Fibroblast of lung (primary cell): ENCODE data around the gene TAPT1. TPM values are rescaled to one million over a fixed set of nuclear protein-coding genes. Genes with fewer than 3 reads are reported as not detected.
A peak's percentile ranks its signal among the peaks of the same experiment; 100 is the strongest.

Source experiments
- DNase-seq, 2 donors: peaks; one replicate each; pipeline versions ENCODE4 v3.0.0 to v3.0.0-alpha.2; 2010; ENCODE audit warnings: low read depth in 2 of 2
- H2AFZ ChIP-seq: 2 replicates; pipeline ENCODE4 v1.5.1; 2012; ENCODE audit warnings: low read length, control low read depth, inconsistent platforms
- H3K27ac ChIP-seq: 2 replicates; pipeline ENCODE4 v1.5.1; 2011; ENCODE audit warnings: low read length, control low read depth; ENCODE audit not compliant: insufficient read depth
- H3K27me3 ChIP-seq: 2 replicates; pipeline ENCODE4 v1.5.1; 2011; ENCODE audit warnings: mild to moderate bottlenecking, low read length; ENCODE audit not compliant: control insufficient read depth, insufficient read depth
- H3K36me3 ChIP-seq: 2 replicates; pipeline ENCODE4 v1.5.1; 2011; ENCODE audit warnings: low read length; ENCODE audit not compliant: control insufficient read depth, insufficient read depth
- H3K4me1 ChIP-seq: 2 replicates; pipeline ENCODE4 v1.5.1; 2011; ENCODE audit warnings: low read length; ENCODE audit not compliant: control insufficient read depth, insufficient read depth; ENCODE audit errors: extremely low read depth
- H3K4me2 ChIP-seq: 2 replicates; pipeline ENCODE4 v1.5.1; 2011; ENCODE audit warnings: low read length, control low read depth; ENCODE audit not compliant: insufficient read depth; ENCODE audit errors: extremely low read depth
- H3K4me3 ChIP-seq, 4 experiments: fragments of 200-600 bp in 1 of 4; sonication (generic) in 1 of 4; replicated peaks in 1 of 4; 2 replicates each; pipeline ENCODE4 v1.5.1; 2011 to 2016; ENCODE audit warnings: low read length in 4 of 4, low read depth in 3 of 4, mild to moderate bottlenecking in 3 of 4, control low read depth in 2 of 4, inconsistent platforms in 1 of 4, mixed read lengths in 1 of 4; ENCODE audit not compliant: insufficient read depth in 1 of 4; ENCODE audit errors: control extremely low read depth in 1 of 4
- H3K79me2 ChIP-seq: 2 replicates; pipeline ENCODE4 v1.5.1; 2012; ENCODE audit warnings: mild to moderate bottlenecking, low read length, inconsistent platforms; ENCODE audit not compliant: control insufficient read depth, insufficient read depth
- H3K9ac ChIP-seq: 2 replicates; pipeline ENCODE4 v1.5.1; 2011; ENCODE audit warnings: mild to moderate bottlenecking, low read length, control low read depth; ENCODE audit not compliant: insufficient read depth
- H3K9me3 ChIP-seq: 2 replicates; pipeline ENCODE4 v1.5.1; 2012; ENCODE audit warnings: low read depth, low read length; ENCODE audit not compliant: control insufficient read depth, insufficient read depth
- H4K20me1 ChIP-seq: 2 replicates; pipeline ENCODE4 v1.5.1; 2011; ENCODE audit warnings: low read length; ENCODE audit not compliant: control insufficient read depth, insufficient read depth; ENCODE audit errors: extremely low read depth
- EZH2 ChIP-seq: IDR thresholded peaks from 2 replicates; pipeline ENCODE4 v1.5.1; 2012; ENCODE audit warnings: low read length, control low read depth, mild to moderate bottlenecking; ENCODE audit errors: missing control alignments
- polyA plus RNA-seq, 2 donors: library from polyadenylated mRNA; depleted of rRNA in 1 of 2; stranded (reverse) in 1 of 2; unstranded in 1 of 2; fragments of >200 nt; gene quantifications; 2 replicates each; pipeline ENCODE4 v1.2.1, GENCODE V29; 2011 to 2012; ENCODE audit warnings: missing spikeins in 1 of 2
- total RNA-seq: library from RNA; depleted of rRNA; stranded (reverse); fragments of >200 nt; gene quantifications from 2 replicates; pipeline ENCODE4 v1.2.1, GENCODE V29; 2014
- TF ChIP-seq, protein P1 (sequence below), 2 donors: IDR thresholded peaks in 1 of 2; conservative IDR thresholded peaks in 1 of 2; 1 replicate in 1 of 2; 2 replicates in 1 of 2; pipeline ENCODE4 v1.5.1; 2011 to 2012; ENCODE audit warnings: low read length in 2 of 2, control low read depth in 1 of 2, inconsistent platforms in 1 of 2, low read depth in 1 of 2, mild to moderate bottlenecking in 1 of 2

The TAPT1 gene
- total and polyA plus RNA-seq, 2 donors (not counting 1 experiment from before 2014, with no cell fraction given), result 18.7 to 20.6 TPM

DNA sequence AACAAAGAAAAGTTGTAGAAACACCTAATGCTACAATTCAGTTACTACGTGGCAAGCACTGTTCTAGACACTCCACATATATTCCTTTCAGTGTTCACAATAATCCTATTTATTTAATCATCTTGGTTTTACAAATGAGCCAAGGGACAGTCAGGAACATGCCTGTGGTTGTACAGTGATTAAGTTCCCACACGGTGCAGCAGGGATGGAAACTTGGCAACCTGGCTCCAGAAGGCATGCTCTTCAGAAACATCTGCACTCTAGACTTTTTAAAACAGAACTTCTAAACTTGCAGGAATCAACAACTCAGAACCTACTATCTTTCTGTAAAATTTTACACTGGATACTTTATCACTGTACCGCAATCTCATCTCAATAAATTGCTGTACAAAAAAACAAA, 32.1 kb downstream of the TAPT1 start:
- H3K9me3 ChIP-seq, result no peaks in the 10 kb centered on the region
- H4K20me1 ChIP-seq, result no peaks in the 10 kb centered on the region
- no peak overlapping the region for H2AFZ ChIP-seq
- H3K4me2 ChIP-seq, result no peak overlapping the region
- H3K4me3 ChIP-seq, result no peak overlapping the region
- H3K27me3 ChIP-seq, result no peaks in the 10 kb centered on the region
- H3K9ac ChIP-seq, result no peak overlapping the region
- TF ChIP-seq EZH2, result no peak
- TF ChIP-seq, protein P1, sequence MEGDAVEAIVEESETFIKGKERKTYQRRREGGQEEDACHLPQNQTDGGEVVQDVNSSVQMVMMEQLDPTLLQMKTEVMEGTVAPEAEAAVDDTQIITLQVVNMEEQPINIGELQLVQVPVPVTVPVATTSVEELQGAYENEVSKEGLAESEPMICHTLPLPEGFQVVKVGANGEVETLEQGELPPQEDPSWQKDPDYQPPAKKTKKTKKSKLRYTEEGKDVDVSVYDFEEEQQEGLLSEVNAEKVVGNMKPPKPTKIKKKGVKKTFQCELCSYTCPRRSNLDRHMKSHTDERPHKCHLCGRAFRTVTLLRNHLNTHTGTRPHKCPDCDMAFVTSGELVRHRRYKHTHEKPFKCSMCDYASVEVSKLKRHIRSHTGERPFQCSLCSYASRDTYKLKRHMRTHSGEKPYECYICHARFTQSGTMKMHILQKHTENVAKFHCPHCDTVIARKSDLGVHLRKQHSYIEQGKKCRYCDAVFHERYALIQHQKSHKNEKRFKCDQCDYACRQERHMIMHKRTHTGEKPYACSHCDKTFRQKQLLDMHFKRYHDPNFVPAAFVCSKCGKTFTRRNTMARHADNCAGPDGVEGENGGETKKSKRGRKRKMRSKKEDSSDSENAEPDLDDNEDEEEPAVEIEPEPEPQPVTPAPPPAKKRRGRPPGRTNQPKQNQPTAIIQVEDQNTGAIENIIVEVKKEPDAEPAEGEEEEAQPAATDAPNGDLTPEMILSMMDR (conservative IDR thresholded peaks at IDR 0.05 in 1 of 2, IDR thresholded peaks at IDR 0.05 in 1 of 2; ENCODE audit: low read depth in 1 of 2, low read length in 2 of 2), result no peak
- H3K4me1 ChIP-seq, result no peaks in the 10 kb centered on the region
- peaks cover 2% of the 10 kb centered on the region for H3K36me3 ChIP-seq
- peak in 1 of 2 donors; percentile 91 for DNase-seq
- no peaks in the 10 kb centered on the region for H3K79me2 ChIP-seq
- no peak overlapping the region for H3K27ac ChIP-seq

DNA sequence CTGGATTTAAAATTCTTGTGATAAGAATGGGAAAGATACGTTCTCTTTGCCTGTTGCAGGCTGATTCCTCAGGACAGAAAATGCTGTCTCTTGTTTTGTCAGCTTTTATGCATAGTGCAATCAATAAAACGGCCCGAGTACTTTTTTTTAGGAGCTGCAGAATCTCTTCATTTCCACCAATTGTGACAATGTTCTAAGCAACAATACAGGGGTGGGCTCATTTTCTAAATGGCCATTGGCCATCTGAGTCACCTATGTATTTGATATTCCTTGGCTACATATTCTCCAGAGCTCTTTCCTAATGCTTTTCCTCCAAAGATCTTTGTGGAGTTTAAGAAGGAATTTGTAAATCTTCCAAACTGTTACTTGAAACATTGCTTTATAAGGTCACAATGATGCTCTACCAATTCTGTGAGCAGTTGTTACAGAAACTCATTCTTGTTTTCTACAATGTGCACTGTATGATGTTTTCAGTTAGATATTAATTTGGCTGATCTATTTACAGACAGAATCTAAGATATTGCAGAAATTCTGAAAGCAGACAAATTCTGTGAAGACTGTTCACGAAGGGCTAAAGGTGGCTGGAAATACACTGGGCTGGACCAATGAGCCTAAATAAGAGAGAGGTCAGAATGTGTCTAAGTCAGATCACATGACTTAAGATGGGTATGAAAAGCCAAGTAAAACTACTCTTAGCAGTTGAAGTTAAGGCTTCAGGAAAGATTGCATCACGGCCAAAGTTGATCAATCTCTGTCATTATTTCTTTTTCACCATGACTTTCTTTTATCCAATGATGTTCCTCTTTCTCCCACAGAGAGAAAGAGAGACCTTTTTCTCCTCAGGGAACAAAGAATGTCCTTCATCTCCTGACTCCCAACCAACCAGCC, 33.4 kb downstream of the TAPT1 start:
- Histone ChIP-seq H3K36me3 (peaks cover 2% of the 10 kb centered on the region), H3K79me2 (no peaks in the 10 kb centered on the region), H3K4me2 (no peak overlapping the region), H3K9me3 (no peaks in the 10 kb centered on the region), H4K20me1 (no peaks in the 10 kb centered on the region), H3K9ac (no peak overlapping the region), H3K27ac (no peak overlapping the region), H3K4me3 (no peak overlapping the region), H3K27me3 (no peaks in the 10 kb centered on the region), H3K4me1 (no peaks in the 10 kb centered on the region), H2AFZ (no peak overlapping the region)
- DNase-seq, result peak; percentile 30 to 32
- no peak for TF ChIP-seq EZH2
- TF ChIP-seq, protein P1 (conservative IDR thresholded peaks at IDR 0.05 in 1 of 2, IDR thresholded peaks at IDR 0.05 in 1 of 2; ENCODE audit: low read depth in 1 of 2, low read length in 2 of 2), result no peak

DNA sequence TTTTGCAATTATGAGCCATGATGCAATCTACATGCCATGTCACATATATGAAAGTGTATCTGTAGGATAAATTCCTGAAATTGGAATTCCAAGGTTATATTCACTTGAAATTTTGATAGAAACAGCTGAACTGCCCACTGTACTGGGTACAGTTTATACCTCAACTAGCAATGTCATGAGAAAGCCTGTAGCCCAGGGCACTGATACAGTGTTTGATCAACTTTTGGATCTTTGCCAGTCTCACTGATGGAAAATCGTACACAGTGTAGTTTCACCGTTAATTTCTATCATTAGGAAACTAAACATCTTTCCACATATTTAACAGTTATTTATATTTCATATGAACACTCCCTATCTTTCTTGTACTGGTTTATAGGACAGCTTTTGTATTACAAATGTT, 34.2 kb downstream of the TAPT1 start:
- no peak overlapping the region for H3K4me2 ChIP-seq
- no peak overlapping the region for H3K9ac ChIP-seq
- no peak overlapping the region for H2AFZ ChIP-seq
- H3K36me3 ChIP-seq, result peaks cover 2% of the 10 kb centered on the region
- H3K9me3 ChIP-seq, result no peaks in the 10 kb centered on the region
- H3K4me3 ChIP-seq, result no peak overlapping the region
- no peak for DNase-seq
- TF ChIP-seq, protein P1 (conservative IDR thresholded peaks at IDR 0.05 in 1 of 2, IDR thresholded peaks at IDR 0.05 in 1 of 2; ENCODE audit: low read depth in 1 of 2, low read length in 2 of 2), result no peak
- TF ChIP-seq EZH2, result no peak
- H3K79me2 ChIP-seq, result no peaks in the 10 kb centered on the region
- H3K4me1 ChIP-seq, result no peaks in the 10 kb centered on the region
- no peak overlapping the region for H3K27ac ChIP-seq
- no peaks in the 10 kb centered on the region for H4K20me1 ChIP-seq
- H3K27me3 ChIP-seq, result no peaks in the 10 kb centered on the region
